HG03196 (cell line): ENCODE measurements around the gene SGCA.
A peak's percentile ranks its signal among the peaks of the same experiment; 100 is the strongest.

ENCODE experiments used
- ATAC-seq: cut with Tn5 transposase; IDR thresholded peaks from one replicate; pipeline ENCODE4 v1.9.1; 2021; ENCODE audit not compliant: unreplicated experiment

Gene SGCA

DNA sequence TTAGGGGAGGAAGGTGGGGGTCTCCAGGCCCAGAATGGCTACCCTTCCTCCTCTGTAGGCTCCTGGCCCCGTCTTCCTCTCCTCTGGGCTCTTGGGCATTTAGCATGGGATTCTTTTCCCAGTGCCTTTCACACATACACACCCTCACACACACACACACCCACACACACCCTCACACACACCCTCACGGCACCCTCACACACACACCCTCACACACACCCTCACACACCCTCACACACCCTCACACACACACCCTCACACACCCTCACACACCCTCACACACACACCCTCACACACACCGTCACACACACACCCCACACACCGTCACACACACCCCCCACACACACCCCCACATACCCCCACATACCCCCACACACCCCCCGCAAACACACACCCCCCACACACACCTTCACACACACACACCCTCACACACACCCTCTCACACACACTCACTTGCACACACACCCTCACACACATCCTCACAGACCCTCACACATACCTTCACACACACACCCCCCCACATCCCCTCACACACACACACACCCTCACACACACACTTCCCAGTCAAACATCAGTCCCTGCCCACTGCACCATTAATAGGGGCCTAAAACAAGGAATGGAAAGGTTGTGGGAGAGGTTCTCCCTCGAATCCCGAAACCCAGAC, 845 bp downstream of the SGCA start:
- ATAC-seq, result no peak

DNA sequence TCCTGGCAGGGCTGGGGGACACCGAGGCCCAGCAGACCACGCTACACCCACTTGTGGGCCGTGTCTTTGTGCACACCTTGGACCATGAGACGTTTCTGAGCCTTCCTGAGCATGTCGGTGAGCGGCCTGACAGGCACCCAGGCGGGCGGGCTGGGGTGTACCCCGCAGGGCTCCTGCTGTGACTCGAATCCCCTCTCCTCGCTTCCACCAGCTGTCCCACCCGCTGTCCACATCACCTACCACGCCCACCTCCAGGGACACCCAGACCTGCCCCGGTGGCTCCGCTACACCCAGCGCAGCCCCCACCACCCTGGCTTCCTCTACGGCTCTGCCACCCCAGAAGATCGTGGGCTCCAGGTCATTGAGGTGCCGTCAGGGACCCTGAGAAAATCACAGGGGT, 1.6 kb downstream of the SGCA start:
- ATAC-seq, result no peak

DNA sequence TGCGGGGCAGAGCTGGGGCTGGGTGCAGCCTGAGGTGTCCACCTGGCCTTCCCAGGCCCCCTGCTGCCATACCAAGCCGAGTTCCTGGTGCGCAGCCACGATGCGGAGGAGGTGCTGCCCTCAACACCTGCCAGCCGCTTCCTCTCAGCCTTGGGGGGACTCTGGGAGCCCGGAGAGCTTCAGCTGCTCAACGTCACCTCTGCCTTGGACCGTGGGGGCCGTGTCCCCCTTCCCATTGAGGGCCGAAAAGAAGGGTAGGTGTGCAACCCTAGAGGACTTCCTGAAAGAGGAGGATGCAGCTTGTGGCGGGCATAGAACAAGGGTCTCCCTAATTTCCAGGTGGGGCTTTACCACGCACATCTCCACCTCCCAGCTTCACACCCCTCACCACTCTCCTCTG, 2.5 kb downstream of the SGCA start:
- no peak for ATAC-seq

DNA sequence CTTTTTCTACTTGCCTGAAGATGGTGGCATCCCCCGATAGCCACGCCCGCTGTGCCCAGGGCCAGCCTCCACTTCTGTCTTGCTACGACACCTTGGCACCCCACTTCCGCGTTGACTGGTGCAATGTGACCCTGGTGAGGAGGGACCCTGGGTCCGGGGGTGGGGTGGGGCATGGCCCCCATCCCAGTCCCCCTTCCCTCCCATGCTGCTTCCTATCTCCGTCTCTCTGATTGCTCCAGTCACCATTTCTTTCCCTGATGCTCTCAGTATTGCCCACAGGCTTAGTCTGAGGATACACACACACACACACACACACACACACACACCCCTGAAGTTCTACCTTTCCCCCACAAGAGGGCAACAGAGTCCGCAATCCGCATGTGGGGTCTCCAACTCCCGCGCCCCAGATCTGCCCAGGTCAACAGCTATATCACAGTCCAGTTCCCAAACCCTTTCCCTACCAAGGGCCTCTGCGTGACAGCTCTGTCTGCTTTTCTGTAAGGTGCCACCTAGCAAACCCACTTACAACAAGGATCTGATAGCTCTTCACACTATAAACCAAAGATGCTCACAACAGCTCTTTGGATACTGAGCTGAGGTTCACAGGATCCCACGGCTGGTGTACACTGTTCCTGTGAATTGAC, 3.4 kb downstream of the SGCA start:
- ATAC-seq, result no peak

DNA sequence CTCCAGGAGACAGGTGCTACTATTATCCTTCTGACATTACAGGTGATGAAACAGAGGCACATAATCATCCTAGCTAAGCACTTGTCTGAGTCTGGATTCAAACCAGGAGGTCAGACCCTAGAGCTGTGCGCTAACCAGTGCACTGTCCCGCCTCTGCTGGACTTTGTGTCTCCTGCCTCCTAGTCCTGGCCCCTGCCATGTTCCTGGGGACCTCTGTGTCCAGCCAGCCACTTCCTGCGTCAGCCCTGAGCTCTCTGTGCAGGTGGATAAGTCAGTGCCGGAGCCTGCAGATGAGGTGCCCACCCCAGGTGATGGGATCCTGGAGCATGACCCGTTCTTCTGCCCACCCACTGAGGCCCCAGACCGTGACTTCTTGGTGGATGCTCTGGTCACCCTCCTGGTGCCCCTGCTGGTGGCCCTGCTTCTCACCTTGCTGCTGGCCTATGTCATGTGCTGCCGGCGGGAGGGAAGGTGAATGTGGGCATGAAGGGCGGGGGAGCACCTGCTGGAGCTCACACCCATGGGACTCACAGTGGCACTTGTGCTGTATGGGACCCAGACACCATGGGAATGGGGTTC, 4.2 kb downstream of the SGCA start:
- ATAC-seq, result no peak

DNA sequence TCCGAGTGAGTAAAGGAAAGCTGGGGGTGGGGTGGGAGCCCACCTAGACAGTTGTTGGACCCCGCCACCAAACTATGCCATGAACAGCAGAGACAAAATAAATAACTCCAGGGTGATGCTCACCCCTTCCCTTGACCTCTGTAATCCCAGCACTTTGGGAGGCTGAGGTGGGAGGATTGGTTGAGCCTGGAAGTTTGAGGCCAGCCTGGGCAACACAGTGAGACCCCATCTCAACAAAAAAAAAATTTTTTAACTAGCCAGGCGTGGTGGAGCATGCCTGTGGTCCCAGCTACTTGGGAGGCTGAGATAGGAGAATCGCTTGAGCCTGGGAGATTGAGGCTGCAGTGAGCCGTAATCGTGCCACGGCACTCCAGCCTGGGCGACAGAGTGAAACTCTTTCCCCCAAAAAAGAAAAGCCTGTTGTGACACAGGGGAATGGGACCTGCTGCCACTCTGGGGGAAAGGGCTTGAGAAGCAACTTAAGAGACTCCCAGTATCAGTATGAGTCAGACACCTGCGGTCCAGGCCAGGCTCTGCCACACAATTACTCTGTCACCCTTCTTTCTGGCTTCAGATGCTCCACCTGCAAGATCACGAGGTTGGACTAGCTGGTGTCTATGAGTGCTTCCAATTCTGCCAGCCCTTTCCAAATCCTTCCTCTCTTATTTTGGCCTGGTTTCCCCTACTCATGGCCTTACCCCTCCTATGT, 5.0 kb downstream of the SGCA start:
- ATAC-seq, result peak; percentile 59

DNA sequence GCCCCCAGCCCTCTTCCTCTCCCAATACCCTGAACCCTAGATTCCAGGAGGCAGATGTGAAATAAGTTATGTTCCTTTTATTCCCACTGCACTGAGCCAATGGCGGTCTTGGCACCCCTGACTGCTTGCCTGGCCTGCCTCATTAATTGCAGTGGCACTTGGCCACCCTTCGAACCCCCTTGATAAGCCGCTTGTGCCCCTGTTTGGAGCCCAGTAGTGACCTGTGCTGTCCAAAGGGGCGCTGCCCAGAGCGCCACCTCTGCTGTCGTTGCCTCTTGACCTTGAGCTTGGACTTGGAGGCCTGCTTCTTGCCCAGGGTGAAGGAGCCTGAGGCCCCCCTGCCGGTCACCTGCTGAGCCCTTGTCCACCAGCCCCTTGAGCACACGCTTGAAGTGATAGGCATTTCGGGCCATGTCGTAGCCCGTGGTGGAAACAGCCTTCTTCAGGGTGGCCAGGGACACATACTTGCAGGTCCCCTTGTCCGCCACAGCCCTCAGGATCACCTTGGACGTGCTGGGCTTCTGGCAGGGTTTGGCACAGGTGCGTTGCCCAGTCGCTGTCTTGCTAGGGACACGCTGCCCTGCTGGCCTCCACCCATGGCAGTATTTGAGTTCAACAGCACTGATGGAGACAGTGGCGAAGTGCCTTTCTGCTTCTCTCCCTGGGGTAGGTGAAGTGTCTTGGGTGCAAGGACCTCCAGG, 5.7 kb downstream of the SGCA start:
- no peak for ATAC-seq

DNA sequence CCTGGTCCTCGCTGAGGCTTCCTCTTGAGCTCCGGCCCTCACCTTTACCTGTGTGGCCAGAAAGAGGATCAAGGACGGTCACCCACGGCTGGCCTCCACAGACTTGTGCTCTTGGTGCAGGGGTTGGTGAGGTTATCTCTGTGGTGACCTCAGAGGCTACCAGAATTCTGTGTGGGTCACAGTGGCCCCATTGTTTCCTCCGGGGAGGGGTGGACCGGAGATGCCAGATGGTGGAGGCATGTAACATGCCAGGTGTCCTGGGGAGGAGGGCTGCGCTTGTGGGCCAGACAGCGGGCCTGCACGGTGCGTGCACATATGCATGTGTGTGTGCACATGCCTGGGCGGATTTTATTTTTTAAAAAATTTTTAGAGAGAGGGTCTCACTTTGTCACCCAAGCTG, 6.3 kb downstream of the SGCA start:
- no peak for ATAC-seq

DNA sequence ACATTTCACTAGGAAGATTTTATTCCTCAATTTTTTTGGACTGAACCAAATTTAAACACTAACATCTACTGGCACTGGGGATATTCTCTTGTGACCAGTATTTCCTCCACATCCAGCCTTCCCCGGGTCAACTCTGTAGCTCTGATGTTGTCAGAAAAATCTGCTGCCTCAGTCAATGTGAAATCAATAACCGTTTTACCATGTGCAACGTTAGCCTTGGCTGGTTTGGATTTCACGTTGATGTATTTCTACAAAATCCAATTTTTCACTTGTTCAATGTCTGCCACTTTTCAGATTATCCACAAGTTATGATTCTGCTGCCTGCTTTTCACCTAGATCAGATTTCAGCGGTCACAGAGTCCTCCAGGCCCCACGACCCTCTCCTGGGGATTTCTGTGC, 7.1 kb downstream of the SGCA start:
- no peak for ATAC-seq

DNA sequence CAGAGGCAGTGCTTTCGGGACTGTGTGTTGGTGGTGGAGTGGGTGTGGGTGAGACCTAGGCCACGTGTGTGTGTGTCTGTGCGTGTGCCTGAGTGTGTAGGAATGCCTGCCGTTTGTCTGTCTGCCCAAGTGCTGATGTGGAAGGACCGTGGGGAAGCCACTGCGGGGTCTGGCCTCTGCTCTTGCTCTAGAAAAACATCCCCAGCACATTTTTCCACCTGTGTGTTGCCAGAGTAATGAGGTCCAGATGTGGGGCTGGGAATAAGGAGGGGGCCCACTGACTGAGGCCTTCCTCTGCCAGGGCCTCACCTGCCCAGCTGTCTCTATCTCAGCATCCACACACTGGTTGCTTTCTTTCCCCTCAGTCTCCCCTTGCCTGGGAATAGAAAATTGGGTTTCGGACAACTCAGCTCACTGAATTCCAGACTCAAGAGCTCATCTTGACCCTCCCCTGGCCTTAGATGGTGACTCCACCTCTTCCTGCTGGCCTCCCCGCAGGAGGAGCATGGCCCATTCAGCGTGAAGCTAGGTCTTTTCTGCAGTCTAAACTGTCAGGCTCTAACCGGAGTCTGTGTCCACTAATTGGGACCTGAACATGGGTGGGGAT, 7.6 kb downstream of the SGCA start:
- ATAC-seq, result no peak

DNA sequence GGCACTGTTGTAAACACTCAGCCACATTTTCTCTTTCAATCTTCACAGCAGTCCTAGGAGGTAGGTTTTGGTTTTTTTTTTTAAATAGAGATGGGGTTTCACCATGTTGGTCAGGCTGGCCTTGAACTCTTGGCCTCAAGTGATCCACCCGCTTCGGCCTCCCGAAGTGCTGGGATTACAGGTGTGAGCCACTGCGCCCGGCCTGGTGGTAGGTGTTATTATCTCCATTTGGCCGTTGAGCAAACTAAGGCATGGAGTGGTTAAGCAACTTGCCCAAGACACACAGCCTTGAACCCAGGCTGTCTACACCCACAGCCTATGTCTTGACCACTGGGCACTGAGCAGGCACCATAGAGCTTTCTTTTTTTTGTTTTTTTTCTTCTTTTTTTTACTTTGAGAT, 8.6 kb downstream of the SGCA start:
- ATAC-seq, result no peak

DNA sequence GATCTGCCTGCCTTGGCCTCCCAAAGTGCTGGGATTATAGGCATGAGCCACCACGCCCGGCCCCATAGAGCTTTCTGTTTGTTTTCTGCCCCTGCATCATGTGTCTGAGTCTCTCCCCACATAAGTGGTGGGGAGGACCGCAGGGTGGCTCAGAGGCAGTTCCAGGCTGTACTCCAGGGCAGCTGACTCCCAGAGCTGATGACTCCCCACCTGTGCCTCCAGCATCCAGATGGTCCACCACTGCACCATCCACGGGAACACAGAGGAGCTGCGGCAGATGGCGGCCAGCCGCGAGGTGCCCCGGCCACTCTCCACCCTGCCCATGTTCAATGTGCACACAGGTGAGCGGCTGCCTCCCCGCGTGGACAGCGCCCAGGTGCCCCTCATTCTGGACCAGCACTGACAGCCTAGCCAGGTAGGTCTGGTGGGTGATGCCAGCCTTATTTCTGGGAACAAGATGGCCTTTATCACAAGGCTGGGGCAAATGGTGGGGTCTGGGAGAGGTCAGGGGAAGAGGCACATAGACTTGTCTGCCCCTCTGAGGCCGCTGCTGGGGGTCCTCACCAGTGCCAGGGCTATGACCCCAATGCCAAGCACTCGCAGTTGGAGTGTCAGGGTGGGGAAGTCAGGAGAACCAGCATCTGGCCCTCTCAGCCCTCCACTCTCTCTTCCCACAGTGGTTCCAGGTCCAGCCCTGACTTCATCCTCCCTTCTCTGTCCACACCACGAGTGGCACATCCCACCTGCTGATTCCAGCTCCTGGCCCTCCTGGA, 9.4 kb downstream of the SGCA start:
- ATAC-seq, result no peak

DNA sequence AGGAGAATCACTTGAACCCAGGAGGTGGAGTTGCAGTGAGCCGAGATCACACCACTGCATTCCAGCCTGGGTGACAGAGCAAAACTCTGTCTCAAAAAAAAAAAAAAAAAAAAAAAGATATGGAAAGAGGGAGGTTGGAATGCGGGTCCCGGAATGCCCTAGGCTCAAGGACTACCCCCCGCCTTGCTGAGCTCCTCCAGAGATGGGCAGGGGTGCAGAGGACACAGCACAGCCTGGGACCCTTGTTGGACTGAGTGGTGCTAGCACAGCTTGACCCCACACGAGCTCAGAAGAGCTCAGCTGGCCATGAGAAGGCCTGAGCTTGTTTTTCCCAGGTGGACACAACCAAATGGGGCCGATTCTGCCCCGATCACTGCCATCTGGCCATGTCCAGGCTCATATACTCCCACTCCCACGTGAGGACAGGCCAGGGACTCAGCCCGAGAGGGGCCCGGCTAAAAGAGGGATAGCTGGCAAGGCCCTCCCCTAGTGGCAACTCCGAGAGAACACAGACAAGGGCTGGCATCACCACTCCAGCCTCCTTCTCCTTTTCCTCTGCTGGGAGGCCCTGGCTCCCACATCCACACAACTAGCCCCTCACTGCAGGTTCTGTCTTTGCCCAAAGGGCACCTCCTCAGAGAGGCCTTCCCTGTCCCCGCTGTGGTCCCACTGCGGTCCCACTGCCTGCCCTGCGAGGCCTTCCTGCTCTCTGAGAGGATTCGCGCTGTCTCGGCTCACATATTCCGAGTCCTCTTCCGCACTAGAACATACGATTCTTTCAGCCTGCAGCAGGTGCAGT, 11.0 kb downstream of the SGCA start:
- ATAC-seq, result no peak

DNA sequence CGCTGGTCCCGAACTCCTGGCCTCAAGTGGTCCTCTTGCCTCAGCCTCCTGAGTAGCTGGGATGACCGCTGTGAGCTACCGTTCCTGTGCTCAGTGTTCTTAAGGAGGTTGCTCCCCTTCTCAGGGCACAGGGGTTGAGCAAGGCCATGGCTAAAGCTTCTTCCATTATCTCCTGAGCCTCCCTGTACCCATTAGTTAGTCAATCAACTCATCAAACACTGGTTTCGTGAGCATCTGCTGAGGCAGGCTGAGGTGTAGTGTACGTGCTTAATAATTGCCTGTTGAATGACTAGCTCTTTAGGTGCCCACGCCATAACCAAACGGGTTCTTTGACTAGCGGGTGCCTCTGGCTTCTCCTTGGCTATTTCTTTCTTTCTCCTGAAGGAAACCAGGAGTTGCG, 11.7 kb downstream of the SGCA start:
- ATAC-seq, result no peak

DNA sequence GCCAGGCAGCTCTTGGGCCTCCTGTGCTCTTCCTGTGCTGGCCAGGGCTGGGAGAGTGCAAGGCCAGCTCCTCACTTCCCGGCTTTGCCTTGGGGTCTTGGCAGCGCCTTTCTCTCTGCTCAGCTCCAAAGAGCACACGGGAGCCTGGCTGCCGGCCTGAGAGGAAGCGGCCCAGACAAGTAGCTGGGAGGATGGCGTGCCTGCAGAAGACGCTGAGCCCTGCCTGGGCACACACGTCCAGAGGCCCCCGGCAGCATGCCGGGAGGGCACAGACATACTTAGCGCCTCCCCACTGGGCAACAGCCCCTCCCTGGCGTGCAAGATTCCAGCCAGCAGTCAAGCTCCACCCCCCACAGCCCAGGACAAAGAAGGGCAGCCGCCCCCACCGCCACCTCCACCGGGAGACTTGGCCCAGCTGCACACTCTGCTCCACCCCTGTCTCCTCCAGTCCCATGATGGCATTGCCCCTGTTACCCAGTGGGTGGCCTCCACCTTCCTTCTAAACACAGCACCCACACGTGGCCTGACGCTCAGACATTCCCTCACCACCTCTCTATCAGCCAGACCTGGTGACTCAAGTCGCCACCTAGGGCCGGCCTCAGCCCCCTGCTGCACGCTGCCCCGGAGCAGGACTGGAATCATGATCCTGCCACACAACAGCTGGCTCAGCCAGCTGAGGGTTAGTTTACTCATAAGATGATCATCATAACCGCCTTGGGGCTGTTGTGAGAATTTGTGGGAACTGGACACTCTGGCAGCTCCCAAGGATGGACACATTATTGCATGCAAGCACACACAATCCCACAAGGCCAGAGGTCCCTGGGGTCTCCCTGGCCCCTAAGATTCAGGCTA, 12.4 kb downstream of the SGCA start:
- no peak for ATAC-seq

DNA sequence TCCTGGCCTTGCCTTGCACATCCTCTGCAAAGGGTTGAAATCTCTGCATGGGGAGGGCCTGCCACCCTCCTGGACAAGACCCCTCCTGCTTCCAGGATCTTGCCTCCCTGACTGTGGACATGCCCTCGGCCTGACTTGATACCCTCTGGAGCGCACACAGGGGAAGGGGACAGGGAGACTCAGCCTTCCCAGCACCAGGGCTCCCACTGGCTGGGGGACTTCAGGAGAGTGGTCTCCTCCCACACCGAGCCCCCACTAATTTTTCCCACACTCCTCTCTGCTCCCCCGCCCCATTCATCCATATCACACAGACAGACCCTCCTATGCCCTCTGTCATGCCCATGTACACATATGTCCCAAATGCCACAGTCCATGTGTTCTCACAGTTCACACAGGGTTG, 14.3 kb downstream of the SGCA start:
- ATAC-seq, result no peak

DNA sequence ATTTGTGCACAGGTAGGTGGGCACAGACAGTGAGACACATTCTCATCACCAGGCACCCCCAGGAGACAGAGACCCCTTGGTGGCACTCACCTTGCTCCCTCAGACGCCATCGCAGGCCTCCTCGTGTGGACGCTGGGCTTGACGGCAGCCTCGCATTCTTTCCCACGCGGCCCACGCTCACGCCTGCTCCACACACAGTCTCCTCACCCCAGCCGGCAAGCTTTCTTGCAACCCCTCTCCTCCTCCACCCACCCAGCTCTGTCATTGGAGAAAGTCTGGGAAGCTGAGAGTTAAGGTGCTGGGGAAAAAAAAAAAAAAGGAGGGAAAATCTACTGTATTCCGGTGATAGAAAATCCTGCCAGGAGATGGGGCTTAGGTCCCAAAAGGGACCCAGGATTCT, 14.8 kb downstream of the SGCA start:
- ATAC-seq, result no peak

DNA sequence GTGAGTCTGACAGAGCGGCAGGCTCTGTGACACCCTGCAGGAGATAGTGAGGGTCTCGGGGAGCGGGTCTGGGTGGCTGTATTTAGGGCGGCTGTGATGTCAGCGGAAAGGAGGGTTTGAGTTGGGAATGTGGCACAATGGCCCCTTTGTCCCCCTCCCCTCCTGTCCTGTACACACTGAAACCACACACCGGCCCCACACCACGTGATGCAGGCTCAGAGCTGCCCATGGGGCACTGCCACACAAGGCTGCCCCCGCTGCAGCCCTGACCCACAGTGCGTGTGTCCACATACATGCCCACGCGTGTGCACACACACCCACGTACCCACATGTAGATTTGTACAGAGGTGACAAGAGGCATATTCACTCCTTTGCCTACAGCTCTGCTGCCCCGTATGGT, 15.3 kb downstream of the SGCA start:
- ATAC-seq, result no peak
